ENCODE data around the gene TRIM31. TPM values are rescaled to one million over a fixed set of nuclear protein-coding genes. Genes with fewer than 3 reads are reported as not detected.

Gene TRIM31
- polyA plus RNA-seq, 1 donor from 2014 or later, result not detected

- H3K36me3 ChIP-seq (ENCODE audit: insufficient read depth, low read length), result no peaks in the 10 kb centered on the region
- no peaks in the 10 kb centered on the region for H3K79me2 ChIP-seq (replicated peaks; ENCODE audit: insufficient read depth, low read length)
- TF ChIP-seq MXI1 (conservative IDR thresholded peaks at IDR 0.05; ENCODE audit: poor library complexity, severe bottlenecking), result no peak
- TF ChIP-seq EZH2 (IDR thresholded peaks at IDR 0.05; ENCODE audit: borderline replicate concordance, insufficient read depth, low read length, poor library complexity, severe bottlenecking), result peak; percentile 70
- no peaks in the 10 kb centered on the region for H3F3A ChIP-seq (ENCODE audit: insufficient read depth, low read length, poor library complexity, severe bottlenecking)
- no peaks in the 10 kb centered on the region for H3K9me2 ChIP-seq (ENCODE audit: insufficient read depth, low read length)
- peaks cover 3% of the 10 kb centered on the region for H3K9me3 ChIP-seq (ENCODE audit: low read length)
- no peak within 1 kb of the TSS for H3K27ac ChIP-seq (ENCODE audit: low read length)
- peaks cover 89% of the 10 kb centered on the region for H3K27me3 ChIP-seq (ENCODE audit: insufficient read depth, low read depth, low read length)
- peak within 1 kb of the TSS; percentile 60 for H3K4me3 ChIP-seq (ENCODE audit: low read length)
- H3K9ac ChIP-seq (ENCODE audit: low read length), result peak within 1 kb of the TSS; percentile 9
- no peak within 1 kb of the TSS for H2AFZ ChIP-seq (ENCODE audit: low read depth, low read length)
- no peak within 1 kb of the TSS for H3K4me2 ChIP-seq (ENCODE audit: low read length)
- no peaks in the 10 kb centered on the region for H4K20me1 ChIP-seq (ENCODE audit: insufficient read depth)
These were observed 37.6 kb downstream of the TRIM31 start, which contains the start of gene RNF39 for GRCh38 chr6:30075094-30075789. Gene RNF39 (minus strand): TSS chr6:30075769. CDS start chr6:30075585, 184 bp downstream.

GRCh38 chr6:30074331-30075093 lies 38.4 kb downstream of the TRIM31 start:
- Histone ChIP-seq H4K20me1 (ENCODE audit: insufficient read depth) (no peaks in the 10 kb centered on the region), H3K27me3 (ENCODE audit: insufficient read depth, low read depth, low read length) (peaks cover 88% of the 10 kb centered on the region), H3K4me3 (ENCODE audit: low read length) (peak overlapping the region; percentile 60), H3K79me2 (replicated peaks; ENCODE audit: insufficient read depth, low read length) (no peaks in the 10 kb centered on the region), H3K9me2 (ENCODE audit: insufficient read depth, low read length) (no peaks in the 10 kb centered on the region), H3K36me3 (ENCODE audit: insufficient read depth, low read length) (no peaks in the 10 kb centered on the region), H3K9me3 (ENCODE audit: low read length) (peaks cover 3% of the 10 kb centered on the region), H2AFZ (ENCODE audit: low read depth, low read length) (no peak overlapping the region), H3K9ac (ENCODE audit: low read length) (peak overlapping the region; percentile 9), H3F3A (ENCODE audit: insufficient read depth, low read length, poor library complexity, severe bottlenecking) (no peaks in the 10 kb centered on the region), H3K4me2 (ENCODE audit: low read length) (no peak overlapping the region), H3K27ac (ENCODE audit: low read length) (no peak overlapping the region)
- TF ChIP-seq MXI1 (conservative IDR thresholded peaks at IDR 0.05; ENCODE audit: poor library complexity, severe bottlenecking) (no peak), TAF1 (IDR thresholded peaks at IDR 0.05; ENCODE audit: low read depth) (no peak), EZH2 (IDR thresholded peaks at IDR 0.05; ENCODE audit: borderline replicate concordance, insufficient read depth, low read length, poor library complexity, severe bottlenecking) (no peak)
- TF ChIP-seq, protein P1, sequence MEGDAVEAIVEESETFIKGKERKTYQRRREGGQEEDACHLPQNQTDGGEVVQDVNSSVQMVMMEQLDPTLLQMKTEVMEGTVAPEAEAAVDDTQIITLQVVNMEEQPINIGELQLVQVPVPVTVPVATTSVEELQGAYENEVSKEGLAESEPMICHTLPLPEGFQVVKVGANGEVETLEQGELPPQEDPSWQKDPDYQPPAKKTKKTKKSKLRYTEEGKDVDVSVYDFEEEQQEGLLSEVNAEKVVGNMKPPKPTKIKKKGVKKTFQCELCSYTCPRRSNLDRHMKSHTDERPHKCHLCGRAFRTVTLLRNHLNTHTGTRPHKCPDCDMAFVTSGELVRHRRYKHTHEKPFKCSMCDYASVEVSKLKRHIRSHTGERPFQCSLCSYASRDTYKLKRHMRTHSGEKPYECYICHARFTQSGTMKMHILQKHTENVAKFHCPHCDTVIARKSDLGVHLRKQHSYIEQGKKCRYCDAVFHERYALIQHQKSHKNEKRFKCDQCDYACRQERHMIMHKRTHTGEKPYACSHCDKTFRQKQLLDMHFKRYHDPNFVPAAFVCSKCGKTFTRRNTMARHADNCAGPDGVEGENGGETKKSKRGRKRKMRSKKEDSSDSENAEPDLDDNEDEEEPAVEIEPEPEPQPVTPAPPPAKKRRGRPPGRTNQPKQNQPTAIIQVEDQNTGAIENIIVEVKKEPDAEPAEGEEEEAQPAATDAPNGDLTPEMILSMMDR (IDR thresholded peaks at IDR 0.05; ENCODE audit: poor library complexity, severe bottlenecking), result no peak

- Histone ChIP-seq H3F3A (ENCODE audit: insufficient read depth, low read length, poor library complexity, severe bottlenecking) (no peaks in the 10 kb centered on the region), H4K20me1 (ENCODE audit: insufficient read depth) (no peaks in the 10 kb centered on the region), H3K9ac (ENCODE audit: low read length) (no peak overlapping the region), H3K4me3 (ENCODE audit: low read length) (no peak overlapping the region), H3K9me2 (ENCODE audit: insufficient read depth, low read length) (no peaks in the 10 kb centered on the region), H3K27ac (ENCODE audit: low read length) (no peak overlapping the region), H2AFZ (ENCODE audit: low read depth, low read length) (no peak overlapping the region), H3K36me3 (ENCODE audit: insufficient read depth, low read length) (no peaks in the 10 kb centered on the region), H3K79me2 (replicated peaks; ENCODE audit: insufficient read depth, low read length) (peaks cover under 1% of the 10 kb centered on the region), H3K27me3 (ENCODE audit: insufficient read depth, low read depth, low read length) (peaks cover 79% of the 10 kb centered on the region), H3K4me2 (ENCODE audit: low read length) (no peak overlapping the region), H3K9me3 (ENCODE audit: low read length) (no peaks in the 10 kb centered on the region)
- TF ChIP-seq EZH2 (IDR thresholded peaks at IDR 0.05; ENCODE audit: borderline replicate concordance, insufficient read depth, low read length, poor library complexity, severe bottlenecking) (no peak), EP300 (conservative IDR thresholded peaks at IDR 0.05; ENCODE audit: poor library complexity, severe bottlenecking) (no peak), TAF1 (IDR thresholded peaks at IDR 0.05; ENCODE audit: low read depth) (no peak), RAD21 (conservative IDR thresholded peaks at IDR 0.05) (no peak), REST (IDR thresholded peaks at IDR 0.05; ENCODE audit: borderline replicate concordance) (no peak), SMC3 (conservative IDR thresholded peaks at IDR 0.05; ENCODE audit: poor library complexity) (no peak), POLR2AphosphoS5 (IDR thresholded peaks at IDR 0.05) (no peak), MXI1 (conservative IDR thresholded peaks at IDR 0.05; ENCODE audit: poor library complexity, severe bottlenecking) (no peak)
- TF ChIP-seq, protein P1 (IDR thresholded peaks at IDR 0.05; ENCODE audit: poor library complexity, severe bottlenecking), result no peak
These were observed 39.2 kb downstream of the TRIM31 start for GRCh38 chr6:30073489-30074235.

Measured in neural cell (in vitro differentiated cells).